Activated B cell treated with CpG ODN at 0.5 μM for 24 hours (primary cell): ENCODE data around the gene ROR2. TPM values are rescaled to one million over a fixed set of nuclear protein-coding genes. Genes with fewer than 3 reads are reported as not detected.

Experiments
- ATAC-seq: fragments of 200-7000 bp; cut with Tn5 transposase; one replicate; pipeline ENCODE4 v1.10.0; 2021; ENCODE audit warnings: low read depth, mild to moderate bottlenecking, moderate library complexity
- CTCF ChIA-PET: fragments of 350-600 bp; sonication (Branson Sonifier 250); formaldehyde crosslinking; loops from one replicate; lab custom pipeline; 2021; ENCODE audit warnings: antibody characterized with exemption; lab: Charles Lee
- POLR2A ChIA-PET: fragments of 350-600 bp; sonication (Branson Sonifier 250); formaldehyde crosslinking; loops from one replicate; lab custom pipeline; 2021; ENCODE audit warnings: antibody characterized with exemption; lab: Charles Lee
- DNase-seq: peaks from one replicate; pipeline ENCODE4 v3.0.0; 2022
- H3K27ac Mint-ChIP-seq: one replicate; pipeline ENCODE4 v1.8.0; 2020; ENCODE audit warnings: mixed read lengths
- H3K27me3 Mint-ChIP-seq: one replicate; pipeline ENCODE4 v1.8.0; 2021; ENCODE audit warnings: mixed read lengths
- H3K36me3 Mint-ChIP-seq: one replicate; pipeline ENCODE4 v1.8.0; 2021; ENCODE audit warnings: low read depth, mixed read lengths
- H3K4me1 Mint-ChIP-seq: one replicate; pipeline ENCODE4 v1.8.0; 2021; ENCODE audit warnings: mixed read lengths
- H3K4me3 Mint-ChIP-seq: one replicate; pipeline ENCODE4 v1.8.0; 2020; ENCODE audit warnings: mild to moderate bottlenecking, mixed read lengths
- H3K9me3 Mint-ChIP-seq: one replicate; pipeline ENCODE4 v1.8.0; 2020; ENCODE audit warnings: mixed read lengths
- intact Hi-C: fragments of 100-400 bp; cut with micrococcal nuclease; formaldehyde crosslinking; loops from one replicate; pipeline ENCODE4 v1.15.1; 2024
- total RNA-seq: library from RNA; stranded (reverse); gene quantifications from 2 replicates; pipeline ENCODE4 v1.2.3, GENCODE V29; 2022
- TF ChIP-seq, protein P1 (sequence below): fragments of 200-600 bp; IDR thresholded peaks from one replicate; pipeline ENCODE4 v1.8.0; 2022; ENCODE audit warnings: antibody characterized with exemption, mild to moderate bottlenecking

Gene ROR2
- total RNA-seq, 1 donor from 2014 or later = not detected

- CTCF ChIA-PET = no interaction called here
- TF ChIP-seq, protein P1, sequence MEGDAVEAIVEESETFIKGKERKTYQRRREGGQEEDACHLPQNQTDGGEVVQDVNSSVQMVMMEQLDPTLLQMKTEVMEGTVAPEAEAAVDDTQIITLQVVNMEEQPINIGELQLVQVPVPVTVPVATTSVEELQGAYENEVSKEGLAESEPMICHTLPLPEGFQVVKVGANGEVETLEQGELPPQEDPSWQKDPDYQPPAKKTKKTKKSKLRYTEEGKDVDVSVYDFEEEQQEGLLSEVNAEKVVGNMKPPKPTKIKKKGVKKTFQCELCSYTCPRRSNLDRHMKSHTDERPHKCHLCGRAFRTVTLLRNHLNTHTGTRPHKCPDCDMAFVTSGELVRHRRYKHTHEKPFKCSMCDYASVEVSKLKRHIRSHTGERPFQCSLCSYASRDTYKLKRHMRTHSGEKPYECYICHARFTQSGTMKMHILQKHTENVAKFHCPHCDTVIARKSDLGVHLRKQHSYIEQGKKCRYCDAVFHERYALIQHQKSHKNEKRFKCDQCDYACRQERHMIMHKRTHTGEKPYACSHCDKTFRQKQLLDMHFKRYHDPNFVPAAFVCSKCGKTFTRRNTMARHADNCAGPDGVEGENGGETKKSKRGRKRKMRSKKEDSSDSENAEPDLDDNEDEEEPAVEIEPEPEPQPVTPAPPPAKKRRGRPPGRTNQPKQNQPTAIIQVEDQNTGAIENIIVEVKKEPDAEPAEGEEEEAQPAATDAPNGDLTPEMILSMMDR = no peak
- DNase-seq (no peak), ATAC-seq (no peak)
- Mint-ChIP-seq H3K27ac (no peak overlapping the region), H3K36me3 (no peaks in the 10 kb centered on the region), H3K27me3 (peaks cover 25% of the 10 kb centered on the region), H3K9me3 (no peaks in the 10 kb centered on the region), H3K4me3 (no peak overlapping the region), H3K4me1 (no peaks in the 10 kb centered on the region)
- intact Hi-C loops = no loop called here
- POLR2A ChIA-PET = no interaction called here
Measured at GRCh38 chr9:91781116-91781515, 168.9 kb downstream of the ROR2 start.

DNA sequence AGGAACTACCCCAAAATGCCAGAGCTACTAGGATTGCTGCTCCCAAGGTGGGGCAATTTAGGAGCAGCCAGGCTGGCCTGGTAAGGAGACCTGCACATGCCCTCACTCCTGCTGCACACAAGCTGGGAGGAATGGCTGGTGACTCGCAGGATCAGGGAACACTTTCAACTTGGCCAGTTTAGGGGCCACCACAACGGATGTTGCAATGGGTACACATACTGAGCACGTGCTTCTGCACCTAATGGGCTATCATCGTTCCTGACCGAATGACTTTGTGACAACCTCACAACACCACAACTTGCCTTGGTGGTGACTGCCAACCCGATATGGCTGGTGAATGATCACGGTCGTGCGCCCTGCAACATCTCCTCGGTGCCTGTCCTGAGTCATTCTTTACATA is 172.0 kb downstream of the ROR2 start:
- ATAC-seq = no peak
- ChIA-PET CTCF (no interaction called here), POLR2A (no interaction called here)
- Mint-ChIP-seq H3K36me3 (no peaks in the 10 kb centered on the region), H3K4me3 (no peak overlapping the region), H3K4me1 (no peaks in the 10 kb centered on the region), H3K9me3 (no peaks in the 10 kb centered on the region), H3K27me3 (peaks cover 17% of the 10 kb centered on the region), H3K27ac (no peak overlapping the region)
- intact Hi-C loops = no loop called here
- TF ChIP-seq, protein P1 = no peak
- no peak for DNase-seq

GRCh38 chr9:91777292-91777830 is 172.7 kb downstream of the ROR2 start:
- ATAC-seq = no peak
- H3K9me3 Mint-ChIP-seq = no peaks in the 10 kb centered on the region
- CTCF ChIA-PET = no interaction called here
- no peak overlapping the region for H3K4me3 Mint-ChIP-seq
- peaks cover 12% of the 10 kb centered on the region for H3K27me3 Mint-ChIP-seq
- no peak for DNase-seq
- no peak overlapping the region for H3K27ac Mint-ChIP-seq
- POLR2A ChIA-PET = interaction anchor here (0.6 kb wide), 1 partner anchor 1635 kb away, joined by 5 read pairs; no protein-coding TSS in a partner anchor
- intact Hi-C loops = no loop called here
- TF ChIP-seq, protein P1 = no peak
- H3K36me3 Mint-ChIP-seq = no peaks in the 10 kb centered on the region
- no peaks in the 10 kb centered on the region for H3K4me1 Mint-ChIP-seq

DNA sequence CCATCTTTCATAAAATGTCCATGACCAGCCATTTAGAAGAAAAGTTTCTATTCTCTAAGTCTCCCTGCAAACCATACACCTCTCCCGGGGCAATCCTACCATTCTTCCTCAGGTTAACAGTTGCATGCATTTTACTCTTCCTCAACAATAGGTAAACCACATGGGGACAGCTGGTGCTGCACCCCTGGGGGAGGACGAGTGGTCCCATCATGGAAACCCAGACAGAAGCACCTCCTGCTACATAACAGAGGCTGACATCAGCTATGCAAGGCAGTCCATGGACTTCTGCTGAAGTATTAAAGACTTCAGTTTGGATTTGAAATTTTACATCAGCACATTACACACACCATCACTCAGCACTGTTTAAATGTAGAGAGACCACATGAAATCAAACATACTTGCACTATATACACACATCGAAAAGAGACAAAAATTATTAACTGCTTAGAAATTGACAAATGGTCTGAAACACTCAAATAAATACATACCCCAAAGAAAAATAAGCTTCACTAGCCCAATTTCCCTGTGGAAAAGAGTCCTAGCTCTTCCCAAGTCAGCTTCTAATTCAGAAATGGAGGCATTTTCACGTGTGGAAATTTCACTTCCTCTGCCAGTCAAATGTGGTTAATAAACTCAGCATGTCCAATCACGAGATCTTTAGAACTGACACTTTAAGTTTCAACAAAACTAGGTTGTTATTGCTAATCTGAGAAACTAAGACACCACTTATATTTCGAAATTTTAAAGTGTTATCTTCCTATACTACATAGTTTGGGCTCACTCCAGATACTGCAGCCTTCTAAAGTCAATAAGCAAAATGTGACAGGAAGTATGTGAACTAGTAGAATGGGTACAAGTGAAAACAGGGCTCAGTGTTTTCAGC is 173.4 kb downstream of the ROR2 start:
- no peaks in the 10 kb centered on the region for H3K9me3 Mint-ChIP-seq
- no peaks in the 10 kb centered on the region for H3K36me3 Mint-ChIP-seq
- H3K4me3 Mint-ChIP-seq = no peak overlapping the region
- ChIA-PET CTCF (no interaction called here), POLR2A (interaction anchor here (0.6 kb wide), 1 partner anchor 1634 kb away, joined by 5 read pairs; no protein-coding TSS in a partner anchor)
- intact Hi-C loops = no loop called here
- TF ChIP-seq, protein P1 = no peak
- no peak overlapping the region for H3K27ac Mint-ChIP-seq
- H3K27me3 Mint-ChIP-seq = peaks cover 12% of the 10 kb centered on the region
- DNase-seq (no peak), ATAC-seq (no peak)
- no peaks in the 10 kb centered on the region for H3K4me1 Mint-ChIP-seq

- Mint-ChIP-seq H3K4me1 (no peaks in the 10 kb centered on the region), H3K27ac (no peak overlapping the region), H3K4me3 (no peak overlapping the region), H3K9me3 (no peaks in the 10 kb centered on the region), H3K27me3 (peaks cover 12% of the 10 kb centered on the region), H3K36me3 (no peaks in the 10 kb centered on the region)
- ChIA-PET CTCF (no interaction called here), POLR2A (no interaction called here)
- no peak for DNase-seq
- intact Hi-C loops = loop anchor here (1.0 kb wide), 1 partner anchor 860 kb away; no protein-coding TSS in a partner anchor
- TF ChIP-seq, protein P1 = no peak
- ATAC-seq = no peak
Measured at GRCh38 chr9:91775708-91776028, 174.4 kb downstream of the ROR2 start.
